ENCODE measurements around the gene NAPG. TPM values are rescaled to one million over a fixed set of nuclear protein-coding genes. Genes with fewer than 3 reads are reported as not detected.

Gene NAPG
- total RNA-seq, 1 experiment from 2014 or later: 28.0 TPM

- Histone ChIP-seq H3K4me2 (ENCODE audit: low read length) (no peak overlapping the region), H3K9ac (ENCODE audit: low read length) (no peak overlapping the region), H3K79me2 (ENCODE audit: insufficient read depth, low read length) (no peaks in the 10 kb centered on the region), H3K27me3 (ENCODE audit: insufficient read depth, low read length) (no peaks in the 10 kb centered on the region), H4K20me1 (ENCODE audit: insufficient read depth) (no peaks in the 10 kb centered on the region), H2AFZ (ENCODE audit: low read depth, low read length, poor library complexity, severe bottlenecking) (no peak overlapping the region), H3K9me3 (ENCODE audit: control insufficient read depth in 1 of 2, insufficient read depth in 1 of 2, low read depth in 1 of 2, low read length in 2 of 2) (no peaks in the 10 kb centered on the region), H3K9me2 (ENCODE audit: insufficient read depth) (no peaks in the 10 kb centered on the region), H3K4me1 (ENCODE audit: control insufficient read depth in 1 of 2, insufficient read depth in 2 of 2, low read length in 2 of 2) (no peaks in the 10 kb centered on the region), H3K27ac (ENCODE audit: low read depth, low read length) (no peak overlapping the region), H3K4me3 (replicated peaks in 1 of 2; ENCODE audit: low read depth in 1 of 2, low read length in 2 of 2) (no peak overlapping the region), H3K36me3 (ENCODE audit: control insufficient read depth in 1 of 2, insufficient read depth in 2 of 2, low read length in 2 of 2) (no peaks in the 10 kb centered on the region)
- ChIA-PET POLR2A (no interaction called here), CTCF (interaction anchor here (1.9 kb wide), 1 partner anchor 10 kb away, joined by 6 read pairs; no protein-coding TSS in a partner anchor), RAD21 (ENCODE audit: low non-redundant PET in 1 of 2, low total read pairs in 2 of 2, uncharacterized antibody in 2 of 2, unreplicated experiment in 2 of 2) (no interaction called here)
- no peak for DNase-seq (ENCODE audit: low read depth, low spot score)
- TF ChIP-seq EZH2phosphoT487 (IDR thresholded peaks at IDR 0.05; ENCODE audit: borderline replicate concordance) (no peak), RAD21 (IDR thresholded peaks at IDR 0.05; ENCODE audit: low read depth) (no peak), TCF7L2 (IDR thresholded peaks at IDR 0.05; ENCODE audit: borderline replicate concordance, extremely low read depth, insufficient read depth, insufficient read length) (no peak), ZFX (IDR thresholded peaks at IDR 0.05) (no peak), MAX (IDR thresholded peaks at IDR 0.05) (no peak)
- TF ChIP-seq, protein P1, sequence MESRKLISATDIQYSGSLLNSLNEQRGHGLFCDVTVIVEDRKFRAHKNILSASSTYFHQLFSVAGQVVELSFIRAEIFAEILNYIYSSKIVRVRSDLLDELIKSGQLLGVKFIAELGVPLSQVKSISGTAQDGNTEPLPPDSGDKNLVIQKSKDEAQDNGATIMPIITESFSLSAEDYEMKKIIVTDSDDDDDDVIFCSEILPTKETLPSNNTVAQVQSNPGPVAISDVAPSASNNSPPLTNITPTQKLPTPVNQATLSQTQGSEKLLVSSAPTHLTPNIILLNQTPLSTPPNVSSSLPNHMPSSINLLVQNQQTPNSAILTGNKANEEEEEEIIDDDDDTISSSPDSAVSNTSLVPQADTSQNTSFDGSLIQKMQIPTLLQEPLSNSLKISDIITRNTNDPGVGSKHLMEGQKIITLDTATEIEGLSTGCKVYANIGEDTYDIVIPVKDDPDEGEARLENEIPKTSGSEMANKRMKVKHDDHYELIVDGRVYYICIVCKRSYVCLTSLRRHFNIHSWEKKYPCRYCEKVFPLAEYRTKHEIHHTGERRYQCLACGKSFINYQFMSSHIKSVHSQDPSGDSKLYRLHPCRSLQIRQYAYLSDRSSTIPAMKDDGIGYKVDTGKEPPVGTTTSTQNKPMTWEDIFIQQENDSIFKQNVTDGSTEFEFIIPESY (IDR thresholded peaks at IDR 0.05; ENCODE audit: extremely low read depth, insufficient replicate concordance, low read length): no peak
- TF ChIP-seq, protein P2, sequence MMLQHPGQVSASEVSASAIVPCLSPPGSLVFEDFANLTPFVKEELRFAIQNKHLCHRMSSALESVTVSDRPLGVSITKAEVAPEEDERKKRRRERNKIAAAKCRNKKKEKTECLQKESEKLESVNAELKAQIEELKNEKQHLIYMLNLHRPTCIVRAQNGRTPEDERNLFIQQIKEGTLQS (IDR thresholded peaks at IDR 0.05): no peak
- no peak for ATAC-seq
- intact Hi-C loops (cut with micrococcal nuclease): no loop called here
- BruUV-seq (replicated peaks): no TSS peak
These were observed 44.8 kb downstream of the NAPG start for GRCh38 chr18:10570622-10571021.

Data from HCT116 (cell line).